CD4-positive, alpha-beta T cell treated with Interleukin-15 for 4 hours (primary cell): ENCODE measurements around the gene BCL2L1.
A peak's percentile ranks its signal among the peaks of the same experiment; 100 is the strongest.
"Not testable (repeated sequence)": the region's sequence is repeated elsewhere in the genome, so short reads cannot be mapped to it uniquely, and the experiment has no call there.

Source experiments
- DNase-seq: peaks from one replicate; pipeline ENCODE4 v3.0.0-alpha.2; 2020; ENCODE audit warnings: low spot score

BCL2L1 gene

DNA sequence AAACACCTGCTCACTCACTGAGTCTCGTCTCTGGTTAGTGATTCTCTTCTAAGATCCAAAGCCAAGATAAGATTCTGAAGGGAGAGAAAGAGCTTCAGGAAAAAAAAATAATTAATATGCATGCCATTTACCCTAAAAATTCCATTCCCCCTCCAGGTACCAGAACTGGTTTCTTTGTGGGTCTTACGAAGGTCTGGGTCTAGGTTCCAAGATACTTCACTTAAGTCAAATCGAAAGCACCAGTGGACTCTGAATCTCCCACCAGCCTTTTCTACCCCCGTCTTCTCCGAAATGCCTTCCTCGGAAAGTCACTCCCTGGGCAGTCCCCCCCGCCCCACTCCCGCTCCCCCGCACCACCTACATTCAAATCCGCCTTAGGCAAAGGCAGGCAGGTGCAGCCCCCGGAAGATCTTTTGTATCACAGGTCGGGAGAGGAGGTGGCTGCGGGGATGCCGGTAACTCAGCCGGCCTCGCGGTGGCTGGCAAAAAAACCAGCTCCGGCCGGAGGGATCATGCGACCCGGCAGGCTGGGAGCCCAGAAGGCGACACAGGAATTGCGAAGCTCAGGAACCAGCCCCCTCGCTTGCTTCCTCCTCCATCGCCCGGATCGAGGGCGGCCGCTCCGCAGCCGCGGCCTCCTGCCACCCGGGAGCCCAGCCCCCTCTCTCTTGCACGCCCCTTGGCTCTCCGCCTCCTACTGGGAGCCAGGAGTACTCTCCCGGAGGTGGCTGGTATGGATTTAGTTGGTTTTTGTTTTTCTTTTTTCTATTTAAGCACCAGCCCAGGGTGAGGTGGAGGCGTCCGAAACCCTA lies at the start of gene BCL2L1:
BCL2L1 (minus strand) TSS at position 612 of the 812 bp plus-strand sequence. CDS start 650 bp downstream, outside the sequence.
- peak; percentile 86 for DNase-seq

GRCh38 chr20:31770243-31770642 lies 47.6 kb upstream of the BCL2L1 start:
- DNase-seq: no peak

- no peak for DNase-seq
Measured at GRCh38 chr20:31769681-31770080, 47.0 kb upstream of the BCL2L1 start.

- DNase-seq: no peak
Measured at GRCh38 chr20:31767805-31768204, 45.1 kb upstream of the BCL2L1 start.

DNA sequence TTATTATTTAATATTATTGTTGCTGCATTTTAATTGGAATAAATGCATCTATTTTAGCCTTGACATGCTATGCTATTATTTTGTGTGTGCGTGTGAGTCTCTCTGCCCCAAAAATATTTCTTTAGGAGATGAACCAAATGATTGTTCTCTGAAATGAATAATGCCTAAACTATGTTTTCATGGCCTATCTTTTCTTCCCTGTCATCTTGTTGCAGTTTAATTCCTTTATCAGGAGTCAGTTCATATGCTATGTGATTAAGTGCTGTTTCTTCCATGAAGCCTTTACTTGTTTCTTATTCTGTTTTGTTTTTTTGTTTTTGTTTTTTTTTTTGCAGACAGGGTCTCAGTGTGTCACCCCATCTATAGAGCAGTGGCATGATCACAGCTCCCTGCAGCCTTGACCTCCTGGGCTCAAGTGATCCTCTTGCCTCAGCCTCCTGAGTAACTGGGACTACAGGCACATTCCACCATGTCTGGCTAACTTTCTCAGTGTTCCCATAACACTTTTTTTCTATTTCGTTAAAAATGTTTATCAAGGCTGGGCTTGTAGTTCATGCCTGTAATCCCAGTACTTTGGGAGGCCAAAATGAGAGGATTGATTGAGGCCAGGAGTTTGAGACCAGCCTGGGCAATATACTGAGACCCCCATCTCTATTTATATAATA lies 42.1 kb upstream of the BCL2L1 start:
- DNase-seq: no peak

DNA sequence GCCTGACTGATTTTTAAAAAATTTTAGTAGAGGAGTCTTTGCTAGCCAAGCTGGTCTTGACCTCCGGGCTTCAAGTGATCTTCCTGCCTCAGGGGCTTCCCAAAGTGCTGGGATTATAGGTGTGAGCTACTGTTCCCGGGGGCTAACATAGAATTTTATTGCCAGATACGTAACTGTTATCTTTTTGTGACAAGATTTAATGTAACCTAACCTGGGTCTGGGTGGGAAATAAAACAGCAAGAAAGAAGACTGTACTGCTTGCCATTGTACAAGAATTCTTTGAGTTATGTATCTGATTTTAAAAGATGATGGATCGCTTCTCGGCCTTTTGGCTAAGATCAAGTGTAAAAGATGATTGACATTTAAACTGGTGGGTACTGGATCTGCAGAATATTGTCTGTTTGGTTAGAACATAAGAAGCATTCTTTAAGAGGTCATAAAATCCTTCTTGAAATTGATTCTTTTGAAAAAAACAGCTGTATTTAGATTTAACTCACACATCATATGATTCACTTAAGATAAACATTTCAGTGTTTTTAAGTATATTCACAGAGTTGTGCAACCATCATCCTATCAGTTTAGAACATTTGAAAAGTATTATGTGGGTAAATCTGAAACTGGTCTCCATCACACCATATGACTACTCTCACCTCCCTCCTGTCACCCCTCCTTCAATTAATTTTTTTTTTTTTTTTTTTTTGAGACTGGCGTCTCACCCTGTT lies 38.0 kb upstream of the BCL2L1 start:
- no peak for DNase-seq

DNA sequence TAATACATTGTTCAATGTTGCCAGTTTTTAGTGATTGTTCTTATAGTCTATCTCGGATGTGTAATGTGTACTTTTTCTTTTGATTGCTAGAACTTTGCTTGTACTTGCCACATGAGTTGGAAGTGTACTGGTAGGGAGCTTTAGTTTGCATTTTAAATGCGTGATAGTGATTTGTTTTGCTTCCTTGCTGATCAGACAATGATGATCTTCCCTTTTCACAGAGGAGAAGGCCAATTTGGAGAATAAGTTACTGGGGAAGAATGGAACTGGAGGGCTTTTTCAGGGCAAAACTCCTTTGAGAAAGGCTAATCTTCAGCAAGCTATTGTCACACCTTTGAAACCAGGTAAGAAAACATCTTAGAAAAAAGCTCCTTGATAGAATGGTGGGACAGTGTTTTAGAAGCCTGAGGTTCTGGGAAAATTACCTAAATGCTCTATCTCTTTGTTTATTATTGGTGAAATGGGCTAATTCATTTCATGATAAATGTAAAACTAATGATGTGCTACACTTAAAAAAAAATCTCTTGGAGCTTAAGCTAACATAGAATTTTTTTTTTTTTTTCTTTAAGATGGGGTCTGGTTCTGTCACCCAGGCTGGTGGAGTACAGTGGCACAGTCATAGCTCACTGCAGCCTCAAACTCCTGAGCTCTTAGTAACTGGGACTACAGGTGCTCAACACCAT lies 37.3 kb upstream of the BCL2L1 start:
- no peak for DNase-seq

GRCh38 chr20:31758991-31759390 lies 36.3 kb upstream of the BCL2L1 start:
- DNase-seq: no peak

- no peak for DNase-seq
Measured at GRCh38 chr20:31758521-31758920, 35.9 kb upstream of the BCL2L1 start.

- no peak for DNase-seq
Measured at GRCh38 chr20:31757254-31757653, 34.6 kb upstream of the BCL2L1 start.

DNA sequence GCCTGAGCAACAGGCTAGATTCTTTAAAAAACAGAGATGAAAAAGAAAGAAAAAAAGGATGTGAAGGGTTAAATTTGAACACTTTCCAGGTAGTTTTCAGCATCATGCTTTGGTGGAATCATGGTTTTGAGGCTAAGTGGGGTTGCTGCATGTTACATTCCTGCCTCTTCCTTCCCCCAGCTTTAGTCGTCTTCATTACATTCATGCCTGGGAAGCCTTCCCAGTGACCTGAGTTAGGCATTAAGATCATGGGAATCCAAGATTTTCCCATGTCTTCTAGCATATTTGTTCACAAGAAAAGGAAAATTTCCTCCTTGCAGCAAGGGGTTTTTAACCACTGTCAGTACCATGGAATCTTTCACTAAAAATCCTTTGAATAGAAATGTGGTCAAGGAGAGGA lies 28.5 kb upstream of the BCL2L1 start:
- DNase-seq: no peak

GRCh38 chr20:31749223-31749622 lies 26.6 kb upstream of the BCL2L1 start:
- no peak for DNase-seq

- DNase-seq: no peak
Measured at GRCh38 chr20:31747640-31748039, 25.0 kb upstream of the BCL2L1 start.

DNA sequence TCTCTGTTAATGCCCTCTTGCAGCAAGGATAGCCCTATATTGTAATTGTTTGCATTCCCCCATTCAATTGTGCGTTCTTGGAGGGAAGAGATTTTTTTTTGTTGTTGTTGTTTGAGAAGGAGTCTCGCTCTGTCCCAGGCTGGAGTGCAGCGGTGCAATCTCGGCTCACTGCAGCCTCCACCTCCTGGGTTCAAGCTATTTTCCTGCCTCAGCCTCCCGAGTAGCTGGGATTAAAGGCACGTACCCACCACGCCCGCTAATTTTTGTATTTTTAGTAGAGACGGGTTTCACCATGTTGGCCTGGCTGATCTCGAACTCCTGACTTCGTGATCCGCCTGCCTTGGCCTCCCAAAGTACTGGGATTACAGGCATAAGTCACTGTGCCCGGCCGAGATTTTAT lies 24.4 kb upstream of the BCL2L1 start:
- not testable (repeated sequence) for DNase-seq

DNA sequence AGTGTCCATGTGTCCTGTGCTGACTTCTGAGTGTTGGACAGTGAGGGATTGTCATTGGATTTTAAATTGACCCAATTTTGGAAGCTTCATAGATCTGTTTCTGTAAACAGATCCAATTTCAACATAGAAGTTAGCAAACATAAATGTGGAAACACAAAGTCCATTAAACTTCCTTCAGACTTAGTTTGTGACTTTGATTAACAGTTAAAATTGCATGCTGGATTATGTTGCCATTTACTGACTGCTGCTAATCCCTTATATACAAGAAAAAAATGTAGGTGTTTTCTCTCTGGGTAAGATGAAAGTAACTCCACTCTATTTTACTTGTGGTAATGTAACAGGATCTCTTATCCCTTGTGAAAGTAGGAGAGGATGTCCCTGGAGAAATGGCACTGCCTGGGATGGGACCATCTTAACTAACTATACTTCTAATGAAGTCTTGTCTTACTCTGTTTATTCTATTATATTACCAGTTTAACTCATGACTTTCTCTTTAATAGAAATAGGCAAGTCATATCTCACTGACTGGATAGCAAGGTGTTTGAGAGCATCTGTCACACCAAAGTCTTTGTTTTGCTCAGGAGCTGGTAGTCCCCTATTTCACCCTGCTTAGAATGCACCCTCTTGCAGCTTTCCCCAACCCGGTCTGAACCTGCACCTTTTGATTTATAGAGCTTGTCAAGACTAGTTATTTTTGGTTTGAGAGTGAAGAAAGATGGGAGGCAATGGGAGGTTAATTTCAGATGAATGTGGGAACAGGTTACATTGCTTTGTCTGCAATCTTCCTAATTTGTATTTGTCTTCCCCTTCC lies 23.6 kb upstream of the BCL2L1 start:
- no peak for DNase-seq

GRCh38 chr20:31740656-31741323 lies 18.1 kb upstream of the BCL2L1 start:
- DNase-seq: no peak

GRCh38 chr20:31740208-31740607 lies 17.5 kb upstream of the BCL2L1 start:
- no peak for DNase-seq

- DNase-seq: no peak
Measured at GRCh38 chr20:31739550-31739977, 16.9 kb upstream of the BCL2L1 start.

DNA sequence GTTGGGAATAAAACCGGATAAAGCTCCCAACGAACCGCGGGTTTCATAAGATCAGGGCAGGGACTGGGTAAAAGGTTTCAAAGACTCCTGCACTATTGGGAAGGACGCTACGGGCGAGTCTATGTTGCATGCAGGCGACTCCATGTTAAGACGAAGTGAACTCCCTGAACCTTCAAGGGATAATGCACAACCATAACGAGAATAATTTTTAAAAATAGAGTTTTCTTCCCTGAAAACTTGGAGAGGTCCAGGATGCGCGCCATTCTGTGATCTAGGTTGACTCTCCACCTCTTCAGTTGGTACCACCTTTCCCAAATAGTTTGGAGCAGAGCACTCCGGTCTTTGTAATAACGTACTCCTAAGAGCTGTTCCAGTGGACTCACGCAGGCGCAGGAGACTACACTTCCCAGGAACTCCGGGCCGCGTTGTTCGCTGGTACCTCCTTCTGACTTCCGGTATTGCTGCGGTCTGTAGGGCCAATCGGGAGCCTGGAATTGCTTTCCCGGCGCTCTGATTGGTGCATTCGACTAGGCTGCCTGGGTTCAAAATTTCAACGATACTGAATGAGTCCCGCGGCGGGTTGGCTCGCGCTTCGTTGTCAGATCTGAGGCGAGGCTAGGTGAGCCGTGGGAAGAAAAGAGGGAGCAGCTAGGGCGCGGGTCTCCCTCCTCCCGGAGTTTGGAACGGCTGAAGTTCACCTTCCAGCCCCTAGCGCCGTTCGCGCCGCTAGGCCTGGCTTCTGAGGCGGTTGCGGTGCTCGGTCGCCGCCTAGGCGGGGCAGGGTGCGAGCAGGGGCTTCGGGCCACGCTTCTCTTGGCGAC lies 16.3 kb upstream of the BCL2L1 start, which contains the start of gene TPX2:
TPX2 (plus strand) TSS at position 562 of the 821 bp plus-strand sequence. CDS start 18,187 bp downstream, outside the sequence.
- peak; percentile 89 for DNase-seq

DNA sequence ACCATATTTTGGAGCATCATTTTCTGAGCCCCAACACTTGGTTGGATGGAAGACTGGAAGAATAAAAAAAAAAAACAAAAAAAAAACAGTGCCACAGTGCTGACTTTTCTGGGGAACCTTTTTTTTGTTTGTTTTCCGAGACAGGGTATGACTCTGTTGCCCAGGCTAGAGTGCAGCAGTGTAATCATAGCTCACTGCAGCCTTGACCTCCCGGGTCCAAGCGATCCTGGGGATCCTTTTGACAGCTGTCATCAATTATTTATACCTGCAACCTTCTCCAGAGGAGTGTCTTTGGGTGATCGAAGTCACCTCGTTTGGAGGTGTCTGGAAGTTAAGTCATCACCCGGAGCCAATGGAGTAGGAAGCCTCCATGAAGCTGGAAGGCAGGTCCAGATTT lies 8.7 kb upstream of the BCL2L1 start:
- no peak for DNase-seq
